HG02884 (cell line): Measurements from ENCODE around the gene TRIM36.

Experiments
- ATAC-seq: cut with Tn5 transposase; IDR thresholded peaks from one replicate; pipeline ENCODE4 v1.9.1; 2021; ENCODE audit warnings: mild to moderate bottlenecking, moderate library complexity; ENCODE audit not compliant: unreplicated experiment

TRIM36 gene

GRCh38 chr5:115084246-115084793 lies 85.4 kb downstream of the TRIM36 start:
- no peak for ATAC-seq

- ATAC-seq, result no peak
Measured at GRCh38 chr5:115079924-115080623, 89.6 kb downstream of the TRIM36 start.
